GM23338 (cell line): ENCODE measurements around the gene CMSS1. TPM values are rescaled to one million over a fixed set of nuclear protein-coding genes. Genes with fewer than 3 reads are reported as not detected.

Source experiments
- ATAC-seq: fragments of 200-7000 bp; cut with Tn5 transposase; 3 replicates; pipeline ENCODE4 v1.9.1; 2020
- DNase-seq: peaks from one replicate; pipeline ENCODE4 v3.0.0-alpha.2; 2015; ENCODE audit warnings: low spot score
- H2AFZ ChIP-seq: fragments of 200-600 bp; sonication (generic); 2 replicates; pipeline ENCODE4 v1.8.0; 2016; ENCODE audit warnings: antibody characterized with exemption, mild to moderate bottlenecking, moderate library complexity
- H3F3A ChIP-seq: fragments of 200-600 bp; sonication (generic); replicated peaks from 2 replicates; pipeline ENCODE4 v1.8.0; 2017; ENCODE audit warnings: antibody characterized with exemption, mixed run types, low read depth
- H3K27ac ChIP-seq: fragments of 200-600 bp; sonication (generic); 2 replicates; pipeline ENCODE4 v1.6.1; 2016; ENCODE audit warnings: low read depth
- H3K27me3 ChIP-seq: fragments of 200-600 bp; sonication (generic); 2 replicates; pipeline ENCODE4 v1.8.0; 2016; ENCODE audit warnings: mild to moderate bottlenecking, mixed run types, moderate library complexity; ENCODE audit not compliant: insufficient read depth
- H3K36me3 ChIP-seq: fragments of 200-600 bp; sonication (generic); 2 replicates; pipeline ENCODE4 v1.8.0; 2016; ENCODE audit warnings: mild to moderate bottlenecking; ENCODE audit not compliant: insufficient read depth
- H3K4me1 ChIP-seq: fragments of 200-600 bp; sonication (generic); 2 replicates; pipeline ENCODE4 v1.8.0; 2016; ENCODE audit warnings: mild to moderate bottlenecking, moderate library complexity; ENCODE audit not compliant: insufficient read depth
- H3K4me2 ChIP-seq: fragments of 200-600 bp; sonication (generic); 2 replicates; pipeline ENCODE4 v1.7.1; 2017; ENCODE audit warnings: mixed run types
- H3K4me3 ChIP-seq: fragments of 200-600 bp; sonication (generic); 2 replicates; pipeline ENCODE4 v1.6.1; 2016; ENCODE audit warnings: mixed run types
- H3K79me2 ChIP-seq: fragments of 200-600 bp; sonication (generic); replicated peaks from 2 replicates; pipeline ENCODE4 v1.8.0; 2017; ENCODE audit warnings: mild to moderate bottlenecking; ENCODE audit not compliant: insufficient read depth
- H3K9me2 ChIP-seq: fragments of 200-600 bp; sonication (generic); 2 replicates; pipeline ENCODE4 v1.8.0; 2017; ENCODE audit not compliant: insufficient read depth
- H4K20me1 ChIP-seq: fragments of 200-600 bp; sonication (generic); replicated peaks from 2 replicates; pipeline ENCODE4 v1.8.0; 2017; ENCODE audit warnings: mild to moderate bottlenecking; ENCODE audit not compliant: insufficient read depth
- H3K27ac Mint-ChIP-seq: 2 replicates; pipeline ENCODE4 v1.8.0; 2020; ENCODE audit warnings: inconsistent platforms, mild to moderate bottlenecking, moderate library complexity, mixed read lengths
- H3K27me3 Mint-ChIP-seq: 3 replicates; pipeline ENCODE4 v1.8.0; 2022; ENCODE audit warnings: low read depth, mild to moderate bottlenecking, moderate library complexity, mixed read lengths, inconsistent platforms; ENCODE audit not compliant: insufficient read depth, poor library complexity
- H3K36me3 Mint-ChIP-seq: 3 replicates; pipeline ENCODE4 v1.8.0; 2021; ENCODE audit warnings: low read depth, mild to moderate bottlenecking, inconsistent platforms, moderate library complexity, mixed read lengths
- H3K4me1 Mint-ChIP-seq: 3 replicates; pipeline ENCODE4 v1.8.0; 2020; ENCODE audit warnings: mild to moderate bottlenecking, inconsistent platforms, mixed read lengths
- H3K4me3 Mint-ChIP-seq: 3 replicates; pipeline ENCODE4 v1.8.0; 2021; ENCODE audit warnings: moderate library complexity, mild to moderate bottlenecking, inconsistent platforms, mixed read lengths
- H3K9me3 Mint-ChIP-seq: 3 replicates; pipeline ENCODE4 v1.8.0; 2020; ENCODE audit warnings: moderate library complexity, mild to moderate bottlenecking, inconsistent platforms, mixed read lengths
- CREB1 ChIP-seq: fragments of 250-450 bp; sonication (Bioruptor Pico); IDR thresholded peaks from 2 replicates; pipeline ENCODE4 v1.5.0; 2020; ENCODE audit warnings: low read depth, mild to moderate bottlenecking, moderate library complexity
- EZH2 ChIP-seq: fragments of 200-600 bp; sonication (generic); IDR thresholded peaks from one replicate; pipeline ENCODE4 v1.8.0; 2017; ENCODE audit warnings: antibody characterized with exemption, mild to moderate bottlenecking, low read depth; ENCODE audit not compliant: unreplicated experiment
- EZH2phosphoT487 ChIP-seq: fragments of 200-600 bp; sonication (generic); IDR thresholded peaks from one replicate; pipeline ENCODE4 v1.8.1; 2018; ENCODE audit warnings: antibody characterized with exemption; ENCODE audit not compliant: unreplicated experiment
- JUNB ChIP-seq: IDR thresholded peaks from one replicate; pipeline ENCODE4 v1.6.1; 2016; ENCODE audit warnings: antibody characterized with exemption; ENCODE audit not compliant: unreplicated experiment
- POLR2AphosphoS5 ChIP-seq: IDR thresholded peaks from 2 replicates; pipeline ENCODE4 v1.6.1; 2016; ENCODE audit warnings: antibody characterized with exemption, low read depth
- REST ChIP-seq: IDR thresholded peaks from one replicate; pipeline ENCODE4 v1.6.1; 2018; ENCODE audit warnings: antibody characterized with exemption; ENCODE audit not compliant: unreplicated experiment
- ZNF114 ChIP-seq: fragments of 250-450 bp; sonication (Bioruptor Pico); IDR thresholded peaks from 2 replicates; pipeline ENCODE4 v1.5.0; 2020; ENCODE audit warnings: mild to moderate bottlenecking, moderate library complexity
- polyA plus RNA-seq: library from polyadenylated mRNA; unstranded; fragments of >200 nt; fragmentation: Nextera tagmentation; extraction: Ambion mirVana; gene quantifications from 2 replicates; pipeline ENCODE4 v1.2.1, GENCODE V29; 2016
- total RNA-seq: library from RNA; depleted of rRNA; stranded (reverse); fragments of >200 nt; shearing (Covaris generic); gene quantifications from 2 replicates; pipeline ENCODE4 v1.2.3, GENCODE V29; 2014
- TF ChIP-seq, protein P1 (sequence below), 2 experiments: fragments of 200-600 bp in 1 of 2; sonication (generic) in 1 of 2; conservative IDR thresholded peaks; 2 replicates each; pipeline versions ENCODE4 v1.5.1 to v1.6.1; 2016 to 2017; ENCODE audit warnings: antibody characterized with exemption in 2 of 2, low read depth in 2 of 2, mild to moderate bottlenecking in 2 of 2, moderate library complexity in 1 of 2
- TF ChIP-seq, protein P2 (sequence below): fragments of 250-450 bp; sonication (Bioruptor Pico); IDR thresholded peaks from 2 replicates; pipeline ENCODE4 v1.5.0; 2020; ENCODE audit warnings: mild to moderate bottlenecking, moderate library complexity

Gene CMSS1
- total and polyA plus RNA-seq, 2 experiments from 2014 or later: 39.4 to 187 TPM

DNA sequence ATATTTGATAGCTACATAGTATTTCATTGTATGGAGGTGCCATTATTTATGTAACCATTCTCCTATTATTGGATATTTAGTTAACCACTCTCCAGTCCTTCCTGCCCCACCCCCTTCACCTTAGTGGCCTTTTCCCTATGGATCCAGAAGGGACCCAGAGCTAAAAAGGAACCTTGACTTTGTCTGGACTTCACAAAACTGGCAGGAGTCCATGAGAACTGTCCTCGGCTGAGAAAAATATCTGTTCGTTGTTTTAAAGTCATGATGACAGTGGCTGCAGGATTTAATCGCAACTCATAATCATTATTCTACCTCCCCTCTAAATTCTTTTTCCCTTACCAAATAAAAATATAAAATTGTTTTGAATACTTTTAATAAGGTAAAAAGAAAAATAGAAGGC is 129.7 kb downstream of the CMSS1 start (continued):
- TF ChIP-seq, protein P1, sequence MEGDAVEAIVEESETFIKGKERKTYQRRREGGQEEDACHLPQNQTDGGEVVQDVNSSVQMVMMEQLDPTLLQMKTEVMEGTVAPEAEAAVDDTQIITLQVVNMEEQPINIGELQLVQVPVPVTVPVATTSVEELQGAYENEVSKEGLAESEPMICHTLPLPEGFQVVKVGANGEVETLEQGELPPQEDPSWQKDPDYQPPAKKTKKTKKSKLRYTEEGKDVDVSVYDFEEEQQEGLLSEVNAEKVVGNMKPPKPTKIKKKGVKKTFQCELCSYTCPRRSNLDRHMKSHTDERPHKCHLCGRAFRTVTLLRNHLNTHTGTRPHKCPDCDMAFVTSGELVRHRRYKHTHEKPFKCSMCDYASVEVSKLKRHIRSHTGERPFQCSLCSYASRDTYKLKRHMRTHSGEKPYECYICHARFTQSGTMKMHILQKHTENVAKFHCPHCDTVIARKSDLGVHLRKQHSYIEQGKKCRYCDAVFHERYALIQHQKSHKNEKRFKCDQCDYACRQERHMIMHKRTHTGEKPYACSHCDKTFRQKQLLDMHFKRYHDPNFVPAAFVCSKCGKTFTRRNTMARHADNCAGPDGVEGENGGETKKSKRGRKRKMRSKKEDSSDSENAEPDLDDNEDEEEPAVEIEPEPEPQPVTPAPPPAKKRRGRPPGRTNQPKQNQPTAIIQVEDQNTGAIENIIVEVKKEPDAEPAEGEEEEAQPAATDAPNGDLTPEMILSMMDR (conservative IDR thresholded peaks at IDR 0.05; ENCODE audit: low read depth in 2 of 2): no peak
- no peak for TF ChIP-seq EZH2
- TF ChIP-seq EZH2phosphoT487: no peak
- no peak for TF ChIP-seq CREB1

DNA sequence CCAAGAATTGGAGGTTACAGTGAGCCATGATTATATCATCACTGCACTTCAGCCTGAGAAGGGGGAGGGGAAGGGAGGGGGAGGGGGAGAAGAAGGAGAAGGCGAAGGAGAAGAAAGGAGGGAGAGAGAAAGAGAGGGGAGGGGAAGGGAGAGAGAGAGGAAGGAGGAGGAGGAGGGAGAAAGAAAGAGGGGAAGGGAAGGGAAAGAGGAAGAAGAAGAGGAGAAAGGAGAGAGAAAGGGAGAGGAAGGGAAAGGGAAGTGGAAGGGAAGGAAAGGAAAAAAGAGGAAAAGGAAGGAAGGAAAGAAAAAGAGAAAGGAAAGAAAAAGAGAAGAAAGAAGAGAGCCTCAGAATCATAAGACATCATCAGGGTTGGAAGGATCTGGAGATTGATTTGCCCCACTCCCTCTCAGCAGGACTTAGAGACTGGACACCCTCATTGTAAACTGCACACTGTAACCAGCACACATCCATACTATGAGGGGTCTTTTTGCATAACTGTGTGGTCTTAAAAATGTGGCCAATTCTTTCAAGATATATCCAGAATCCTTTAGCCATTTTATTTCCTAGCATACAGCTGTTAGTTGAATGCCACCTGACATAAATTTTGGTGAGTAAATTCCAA is 130.9 kb downstream of the CMSS1 start:
- Mint-ChIP-seq H3K4me3 (no peak overlapping the region), H3K36me3 (no peaks in the 10 kb centered on the region), H3K9me3 (no peaks in the 10 kb centered on the region), H3K4me1 (peaks cover 36% of the 10 kb centered on the region), H3K27ac (0 out of 2 replicates have a peak overlapping the region, but pooled peaks have one; percentile 46), H3K27me3 (peaks cover 2% of the 10 kb centered on the region)
- Histone ChIP-seq H3K36me3 (no peaks in the 10 kb centered on the region), H3K4me2 (no peak overlapping the region), H3K9me2 (no peaks in the 10 kb centered on the region), H3K27ac (no peak overlapping the region), H3K4me3 (no peak overlapping the region), H3K4me1 (peaks cover 43% of the 10 kb centered on the region), H3K79me2 (no peaks in the 10 kb centered on the region; the same call in 1 of the 2 replicates), H2AFZ (no peak overlapping the region), H3F3A (no peaks in the 10 kb centered on the region), H3K27me3 (no peaks in the 10 kb centered on the region), H4K20me1 (no peaks in the 10 kb centered on the region)
- ATAC-seq (no peak), DNase-seq (no peak)
- TF ChIP-seq POLR2AphosphoS5: no peak
- TF ChIP-seq, protein P2, sequence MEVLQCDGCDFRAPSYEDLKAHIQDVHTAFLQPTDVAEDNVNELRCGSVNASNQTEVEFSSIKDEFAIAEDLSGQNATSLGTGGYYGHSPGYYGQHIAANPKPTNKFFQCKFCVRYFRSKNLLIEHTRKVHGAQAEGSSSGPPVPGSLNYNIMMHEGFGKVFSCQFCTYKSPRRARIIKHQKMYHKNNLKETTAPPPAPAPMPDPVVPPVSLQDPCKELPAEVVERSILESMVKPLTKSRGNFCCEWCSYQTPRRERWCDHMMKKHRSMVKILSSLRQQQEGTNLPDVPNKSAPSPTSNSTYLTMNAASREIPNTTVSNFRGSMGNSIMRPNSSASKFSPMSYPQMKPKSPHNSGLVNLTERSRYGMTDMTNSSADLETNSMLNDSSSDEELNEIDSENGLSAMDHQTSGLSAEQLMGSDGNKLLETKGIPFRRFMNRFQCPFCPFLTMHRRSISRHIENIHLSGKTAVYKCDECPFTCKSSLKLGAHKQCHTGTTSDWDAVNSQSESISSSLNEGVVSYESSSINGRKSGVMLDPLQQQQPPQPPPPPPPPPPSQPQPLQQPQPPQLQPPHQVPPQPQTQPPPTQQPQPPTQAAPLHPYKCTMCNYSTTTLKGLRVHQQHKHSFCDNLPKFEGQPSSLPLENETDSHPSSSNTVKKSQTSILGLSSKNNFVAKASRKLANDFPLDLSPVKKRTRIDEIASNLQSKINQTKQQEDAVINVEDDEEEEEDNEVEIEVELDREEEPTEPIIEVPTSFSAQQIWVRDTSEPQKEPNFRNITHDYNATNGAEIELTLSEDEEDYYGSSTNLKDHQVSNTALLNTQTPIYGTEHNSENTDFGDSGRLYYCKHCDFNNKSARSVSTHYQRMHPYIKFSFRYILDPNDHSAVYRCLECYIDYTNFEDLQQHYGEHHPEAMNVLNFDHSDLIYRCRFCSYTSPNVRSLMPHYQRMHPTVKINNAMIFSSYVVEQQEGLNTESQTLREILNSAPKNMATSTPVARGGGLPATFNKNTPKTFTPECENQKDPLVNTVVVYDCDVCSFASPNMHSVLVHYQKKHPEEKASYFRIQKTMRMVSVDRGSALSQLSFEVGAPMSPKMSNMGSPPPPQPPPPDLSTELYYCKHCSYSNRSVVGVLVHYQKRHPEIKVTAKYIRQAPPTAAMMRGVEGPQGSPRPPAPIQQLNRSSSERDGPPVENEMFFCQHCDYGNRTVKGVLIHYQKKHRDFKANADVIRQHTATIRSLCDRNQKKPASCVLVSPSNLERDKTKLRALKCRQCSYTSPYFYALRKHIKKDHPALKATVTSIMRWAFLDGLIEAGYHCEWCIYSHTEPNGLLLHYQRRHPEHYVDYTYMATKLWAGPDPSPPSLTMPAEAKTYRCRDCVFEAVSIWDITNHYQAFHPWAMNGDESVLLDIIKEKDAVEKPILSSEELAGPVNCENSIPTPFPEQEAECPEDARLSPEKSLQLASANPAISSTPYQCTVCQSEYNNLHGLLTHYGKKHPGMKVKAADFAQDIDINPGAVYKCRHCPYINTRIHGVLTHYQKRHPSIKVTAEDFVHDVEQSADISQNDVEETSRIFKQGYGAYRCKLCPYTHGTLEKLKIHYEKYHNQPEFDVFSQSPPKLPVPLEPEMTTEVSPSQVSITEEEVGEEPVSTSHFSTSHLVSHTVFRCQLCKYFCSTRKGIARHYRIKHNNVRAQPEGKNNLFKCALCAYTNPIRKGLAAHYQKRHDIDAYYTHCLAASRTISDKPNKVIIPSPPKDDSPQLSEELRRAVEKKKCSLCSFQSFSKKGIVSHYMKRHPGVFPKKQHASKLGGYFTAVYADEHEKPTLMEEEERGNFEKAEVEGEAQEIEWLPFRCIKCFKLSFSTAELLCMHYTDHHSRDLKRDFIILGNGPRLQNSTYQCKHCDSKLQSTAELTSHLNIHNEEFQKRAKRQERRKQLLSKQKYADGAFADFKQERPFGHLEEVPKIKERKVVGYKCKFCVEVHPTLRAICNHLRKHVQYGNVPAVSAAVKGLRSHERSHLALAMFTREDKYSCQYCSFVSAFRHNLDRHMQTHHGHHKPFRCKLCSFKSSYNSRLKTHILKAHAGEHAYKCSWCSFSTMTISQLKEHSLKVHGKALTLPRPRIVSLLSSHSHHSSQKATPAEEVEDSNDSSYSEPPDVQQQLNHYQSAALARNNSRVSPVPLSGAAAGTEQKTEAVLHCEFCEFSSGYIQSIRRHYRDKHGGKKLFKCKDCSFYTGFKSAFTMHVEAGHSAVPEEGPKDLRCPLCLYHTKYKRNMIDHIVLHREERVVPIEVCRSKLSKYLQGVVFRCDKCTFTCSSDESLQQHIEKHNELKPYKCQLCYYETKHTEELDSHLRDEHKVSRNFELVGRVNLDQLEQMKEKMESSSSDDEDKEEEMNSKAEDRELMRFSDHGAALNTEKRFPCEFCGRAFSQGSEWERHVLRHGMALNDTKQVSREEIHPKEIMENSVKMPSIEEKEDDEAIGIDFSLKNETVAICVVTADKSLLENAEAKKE: no peak
- no peak for TF ChIP-seq REST
- TF ChIP-seq, protein P1 (conservative IDR thresholded peaks at IDR 0.05; ENCODE audit: low read depth in 2 of 2): no peak
- no peak for TF ChIP-seq EZH2phosphoT487
- TF ChIP-seq EZH2: no peak
- TF ChIP-seq ZNF114 (CRISPR knock-in tag): no peak
- TF ChIP-seq CREB1: no peak
- no peak for TF ChIP-seq JUNB
